Esophagus (tissue), 2 donors: ENCODE data around the gene RCC2. TPM values are rescaled to one million over a fixed set of nuclear protein-coding genes. Genes with fewer than 3 reads are reported as not detected.

ENCODE experiments used
- H3K27ac ChIP-seq, 2 donors: one replicate each; pipeline ENCODE4 v1.5.1; 2013; ENCODE audit warnings: low read depth in 2 of 2, mild to moderate bottlenecking in 2 of 2, inconsistent platforms in 1 of 2, low read length in 1 of 2, moderate library complexity in 1 of 2
- H3K27me3 ChIP-seq, 2 donors: one replicate each; pipeline ENCODE4 v1.6.1; 2013; ENCODE audit warnings: low read length in 2 of 2, control low read depth in 1 of 2, mild to moderate bottlenecking in 1 of 2; ENCODE audit not compliant: insufficient read depth in 2 of 2, control insufficient read depth in 1 of 2
- H3K36me3 ChIP-seq, 2 donors: one replicate each; pipeline ENCODE4 v1.6.1; 2013; ENCODE audit warnings: low read length in 1 of 2; ENCODE audit not compliant: control insufficient read depth in 2 of 2, insufficient read depth in 2 of 2
- H3K4me1 ChIP-seq, 2 donors: one replicate each; pipeline ENCODE4 v1.6.1; 2013; ENCODE audit warnings: low read length in 1 of 2; ENCODE audit not compliant: control insufficient read depth in 2 of 2, insufficient read depth in 2 of 2
- H3K4me3 ChIP-seq, 2 donors: one replicate each; pipeline ENCODE4 v1.5.1; 2013; ENCODE audit warnings: low read length in 2 of 2, mild to moderate bottlenecking in 2 of 2, low read depth in 1 of 2, moderate library complexity in 1 of 2
- H3K9me3 ChIP-seq, 2 donors: one replicate each; pipeline ENCODE4 v1.6.1; 2013; ENCODE audit warnings: mild to moderate bottlenecking in 2 of 2, low read depth in 1 of 2, low read length in 1 of 2, moderate library complexity in 1 of 2; ENCODE audit not compliant: control insufficient read depth in 2 of 2, insufficient read depth in 1 of 2
- WGBS, 2 donors: extraction: QIAGEN DNeasy Blood & Tissue Kit; methylation state at CpG; one replicate each; pipeline ENCODE4 v1.1.7; 2013; 5-methylcytosine and 5-hydroxymethylcytosine counted together
- polyA plus RNA-seq, 2 donors: library from polyadenylated mRNA; stranded (reverse); fragments of 200-250 nt; gene quantifications; one replicate each; pipeline ENCODE4 v1.2.3, GENCODE V29; 2013
- donor health status: healthy with polysubstance abuse.
- donor health status: Bipolar disorder and iron deficiency.

Gene RCC2
- polyA plus RNA-seq, 2 donors: 48.8 TPM

GRCh38 chr1:17437580-17438317 is 1.7 kb downstream of the RCC2 start:
- H3K4me1 ChIP-seq: peaks cover 0 to 8% of the 10 kb centered on the region in 2 donors
- H3K4me3 ChIP-seq: peak overlapping the region; percentile 78 to 88
- no peaks in the 10 kb centered on the region for H3K9me3 ChIP-seq
- peaks cover 0 to 3% of the 10 kb centered on the region in 2 donors for H3K36me3 ChIP-seq
- peak overlapping the region; percentile 78 to 89 for H3K27ac ChIP-seq
- no peaks in the 10 kb centered on the region for H3K27me3 ChIP-seq
- 0% methylated on average over 44 to 115 of the region's 115 CpGs for whole genome bisulfite sequencing, 2 donors

- Histone ChIP-seq H3K4me3 (peak overlapping the region; percentile 78 to 88), H3K27ac (peak overlapping the region; percentile 78 to 89), H3K36me3 (peaks cover 0 to 3% of the 10 kb centered on the region in 2 donors), H3K9me3 (no peaks in the 10 kb centered on the region), H3K27me3 (no peaks in the 10 kb centered on the region), H3K4me1 (peaks cover 0 to 8% of the 10 kb centered on the region in 2 donors)
- WGBS, 2 donors: 1 to 10% methylated on average over 9 of the region's 9 CpGs
Measured at GRCh38 chr1:17437260-17437579, 2.3 kb downstream of the RCC2 start.

- H3K4me3 ChIP-seq: peak overlapping the region in 1 of 2 donors; percentile 88
- H3K27ac ChIP-seq: peak overlapping the region in 1 of 2 donors; percentile 33
- no peaks in the 10 kb centered on the region for H3K9me3 ChIP-seq
- H3K27me3 ChIP-seq: no peaks in the 10 kb centered on the region
- peaks cover 0 to 8% of the 10 kb centered on the region in 2 donors for H3K4me1 ChIP-seq
- peaks cover 0 to 3% of the 10 kb centered on the region in 2 donors for H3K36me3 ChIP-seq
- WGBS, 2 donors: 45 to 46% methylated on average over 13 of the region's 13 CpGs
Measured at GRCh38 chr1:17436380-17437174, 2.9 kb downstream of the RCC2 start.

- Histone ChIP-seq H3K4me3 (no peak overlapping the region), H3K4me1 (peaks cover 0 to 8% of the 10 kb centered on the region in 2 donors), H3K36me3 (peaks cover 0 to 3% of the 10 kb centered on the region in 2 donors), H3K27me3 (no peaks in the 10 kb centered on the region), H3K9me3 (no peaks in the 10 kb centered on the region), H3K27ac (no peak overlapping the region)
- WGBS, 2 donors: 80 to 81% methylated on average over 9 of the region's 9 CpGs
Measured at GRCh38 chr1:17434601-17435000, 4.9 kb downstream of the RCC2 start.

- Histone ChIP-seq H3K4me3 (no peak overlapping the region), H3K9me3 (no peaks in the 10 kb centered on the region), H3K4me1 (peaks cover 0 to 8% of the 10 kb centered on the region in 2 donors), H3K27ac (no peak overlapping the region), H3K36me3 (peaks cover 0 to 3% of the 10 kb centered on the region in 2 donors), H3K27me3 (no peaks in the 10 kb centered on the region)
- WGBS, 2 donors: 73 to 79% methylated on average over 3 of the region's 3 CpGs
Measured at GRCh38 chr1:17434016-17434415, 5.5 kb downstream of the RCC2 start.

GRCh38 chr1:17433261-17433660 is 6.2 kb downstream of the RCC2 start:
- peaks cover 0 to 10% of the 10 kb centered on the region in 2 donors for H3K4me1 ChIP-seq
- peaks cover 0 to 3% of the 10 kb centered on the region in 2 donors for H3K36me3 ChIP-seq
- no peaks in the 10 kb centered on the region for H3K27me3 ChIP-seq

GRCh38 chr1:17432412-17432811 is 7.1 kb downstream of the RCC2 start:
- 85 to 95% methylated on average over 3 of the region's 3 CpGs for WGBS, 2 donors
- H3K27ac ChIP-seq: no peak overlapping the region
- H3K4me1 ChIP-seq: peaks cover 0 to 14% of the 10 kb centered on the region in 2 donors

More at GRCh38 chr1:17433261-17433660, 6.2 kb downstream of the RCC2 start:
- no peak overlapping the region for H3K4me3 ChIP-seq
- 79 to 84% methylated on average over 13 of the region's 13 CpGs for WGBS, 2 donors
- no peak overlapping the region for H3K27ac ChIP-seq
- H3K9me3 ChIP-seq: no peaks in the 10 kb centered on the region

GRCh38 chr1:17429183-17429582 is 10.3 kb downstream of the RCC2 start:
- Histone ChIP-seq H3K4me3 (no peak overlapping the region), H3K4me1 (peaks cover 0 to 6% of the 10 kb centered on the region in 2 donors), H3K27ac (no peak overlapping the region), H3K36me3 (peaks cover 11 to 28% of the 10 kb centered on the region in 2 donors), H3K27me3 (no peaks in the 10 kb centered on the region), H3K9me3 (no peaks in the 10 kb centered on the region)
- WGBS, 2 donors: 69 to 71% methylated on average over 9 of the region's 9 CpGs

More at GRCh38 chr1:17432412-17432811, 7.1 kb downstream of the RCC2 start:
- Histone ChIP-seq H3K9me3 (no peaks in the 10 kb centered on the region), H3K4me3 (no peak overlapping the region), H3K27me3 (no peaks in the 10 kb centered on the region), H3K36me3 (peaks cover 5 to 7% of the 10 kb centered on the region in 2 donors)

- Histone ChIP-seq H3K4me1 (peaks cover 0 to 6% of the 10 kb centered on the region in 2 donors), H3K36me3 (peaks cover 11 to 36% of the 10 kb centered on the region in 2 donors), H3K9me3 (no peaks in the 10 kb centered on the region), H3K27me3 (no peaks in the 10 kb centered on the region), H3K27ac (no peak overlapping the region), H3K4me3 (no peak overlapping the region)
- 63 to 65% methylated on average over 21 of the region's 21 CpGs for WGBS, 2 donors
Measured at GRCh38 chr1:17427696-17428660, 11.5 kb downstream of the RCC2 start.
